Jurkat, Clone E6-1 (cell line): ENCODE results near the gene ZNF692.
A peak's percentile ranks its signal among the peaks of the same experiment; 100 is the strongest.
"Not testable (repeated sequence)": the region's sequence is repeated elsewhere in the genome, so short reads cannot be mapped to it uniquely, and the experiment has no call there.

Experiments
- DNase-seq: peaks from one replicate; pipeline ENCODE4 v3.0.0-alpha.2; 2011; ENCODE audit warnings: low read depth, low spot score
- H3K4me3 ChIP-seq: 2 replicates; pipeline ENCODE4 v1.5.1; 2011; ENCODE audit warnings: mild to moderate bottlenecking, low read length, control low read depth, moderate library complexity

Gene ZNF692

GRCh38 chr1:248884632-248885295 lies 25.9 kb upstream of the ZNF692 start:
- peak; percentile 14 for DNase-seq
- H3K4me3 ChIP-seq = no peak overlapping the region

GRCh38 chr1:248882427-248882826 lies 23.5 kb upstream of the ZNF692 start:
- DNase-seq, H3K4me3 ChIP-seq: not testable (repeated sequence)

GRCh38 chr1:248881261-248881660 lies 22.4 kb upstream of the ZNF692 start:
- DNase-seq = no peak
- H3K4me3 ChIP-seq = no peak overlapping the region

GRCh38 chr1:248873993-248874533 lies 15.2 kb upstream of the ZNF692 start:
- peak overlapping the region; percentile 91 for H3K4me3 ChIP-seq
- DNase-seq = peak; percentile 88

GRCh38 chr1:248873409-248873992 lies 14.6 kb upstream of the ZNF692 start:
- peak overlapping the region; percentile 91 for H3K4me3 ChIP-seq
- DNase-seq = peak; percentile 94

GRCh38 chr1:248872752-248873408 lies 14.0 kb upstream of the ZNF692 start:
- H3K4me3 ChIP-seq = peak overlapping the region; percentile 91
- peak; percentile 59 for DNase-seq

GRCh38 chr1:248871837-248872401 lies 13.0 kb upstream of the ZNF692 start:
- H3K4me3 ChIP-seq = no peak overlapping the region
- no peak for DNase-seq

- peak overlapping the region; percentile 76 for H3K4me3 ChIP-seq
- peak; percentile 64 for DNase-seq
These were observed 4.4 kb upstream of the ZNF692 start for GRCh38 chr1:248862998-248863881.

GRCh38 chr1:248862695-248862997 lies 3.8 kb upstream of the ZNF692 start:
- peak; percentile 30 for DNase-seq

GRCh38 chr1:248861616-248862015 lies 2.7 kb upstream of the ZNF692 start:
- DNase-seq = no peak
- no peak overlapping the region for H3K4me3 ChIP-seq

More at GRCh38 chr1:248862695-248862997, 3.8 kb upstream of the ZNF692 start:
- H3K4me3 ChIP-seq = peak overlapping the region; percentile 76

- H3K4me3 ChIP-seq = peak overlapping the region; percentile 84; the same call in 1 of the 2 replicates
- DNase-seq = no peak
These were observed 1.1 kb upstream of the ZNF692 start for GRCh38 chr1:248860007-248860406.

- DNase-seq = peak; percentile 35
- peak overlapping the region; percentile 68 for H3K4me3 ChIP-seq
These were observed 592 bp downstream of the ZNF692 start for GRCh38 chr1:248858096-248858890.

- no peak for DNase-seq
These were observed 1.2 kb downstream of the ZNF692 start for GRCh38 chr1:248857749-248858095.

GRCh38 chr1:248857201-248857600 lies 1.7 kb downstream of the ZNF692 start:
- DNase-seq = no peak
- peak overlapping the region; percentile 68 for H3K4me3 ChIP-seq

More at GRCh38 chr1:248857749-248858095, 1.2 kb downstream of the ZNF692 start:
- H3K4me3 ChIP-seq = peak overlapping the region; percentile 68

GRCh38 chr1:248856176-248856575 lies 2.7 kb downstream of the ZNF692 start:
- no peak overlapping the region for H3K4me3 ChIP-seq
- DNase-seq = no peak

- H3K4me3 ChIP-seq = no peak overlapping the region
- DNase-seq = no peak
These were observed 3.3 kb downstream of the ZNF692 start for GRCh38 chr1:248855580-248855979.

- no peak overlapping the region for H3K4me3 ChIP-seq
- peak; percentile 79 for DNase-seq
These were observed 5.1 kb downstream of the ZNF692 start for GRCh38 chr1:248853663-248854375.
